H1 (cell line): ENCODE data around the gene ADGRG1. TPM values are rescaled to one million over a fixed set of nuclear protein-coding genes. Genes with fewer than 3 reads are reported as not detected.
A peak's percentile ranks its signal among the peaks of the same experiment; 100 is the strongest.

Experiments
- CTCF ChIA-PET: fragments of 300-600 bp; sonication (Branson Sonifier 250); formaldehyde crosslinking; loops from one replicate; lab custom pipeline; 2021; ENCODE audit not compliant: partially characterized antibody; lab: Charles Lee
- POLR2A ChIA-PET: fragments of 300-600 bp; sonication (Branson Sonifier 250); formaldehyde crosslinking; loops from one replicate; lab custom pipeline; 2021; ENCODE audit warnings: inconsistent platforms; ENCODE audit not compliant: partially characterized antibody; lab: Charles Lee
- DNase-seq, 2 experiments: peaks; one replicate each; pipeline versions ENCODE4 v3.0.0 to v3.0.0-alpha.2; 2010 to 2022; ENCODE audit warnings: low spot score in 2 of 2, low read depth in 1 of 2, mixed read lengths in 1 of 2
- FAIRE-seq: peaks from 2 replicates; lab custom pipeline; 2011; peaks lifted over from hg19 to GRCh38; lab: Jason Lieb, UNC
- H2AFZ ChIP-seq: 2 replicates; pipeline ENCODE4 v1.8.1; 2012; ENCODE audit warnings: low read length, inconsistent platforms
- H2AK5ac ChIP-seq: 2 replicates; pipeline ENCODE4 v1.6.1; 2013; ENCODE audit warnings: low read depth, low read length
- H2BK120ac ChIP-seq: replicated peaks from 2 replicates; pipeline ENCODE3; 2013; ENCODE audit warnings: low read depth, low read length, inconsistent platforms
- H2BK12ac ChIP-seq: 2 replicates; pipeline ENCODE4 v1.6.1; 2013; ENCODE audit warnings: low read depth, low read length
- H2BK15ac ChIP-seq: 2 replicates; pipeline ENCODE4 v1.6.1; 2013; ENCODE audit warnings: low read length
- H2BK20ac ChIP-seq: 2 replicates; pipeline ENCODE4 v1.6.1; 2013; ENCODE audit warnings: low read length
- H2BK5ac ChIP-seq: 2 replicates; pipeline ENCODE4 v1.6.1; 2013; ENCODE audit warnings: low read depth, low read length
- H3K14ac ChIP-seq: 2 replicates; pipeline ENCODE4 v1.6.1; 2013; ENCODE audit warnings: inconsistent platforms; ENCODE audit not compliant: insufficient read length
- H3K18ac ChIP-seq: 2 replicates; pipeline ENCODE4 v1.6.1; 2013; ENCODE audit warnings: low read length; ENCODE audit errors: extremely low read depth
- H3K23ac ChIP-seq: 2 replicates; pipeline ENCODE4 v1.6.1; 2013; ENCODE audit warnings: inconsistent platforms; ENCODE audit not compliant: insufficient read length
- H3K23me2 ChIP-seq: 2 replicates; pipeline ENCODE4 v1.6.1; 2013; ENCODE audit warnings: low read depth, low read length
- H3K27ac ChIP-seq: 2 replicates; pipeline ENCODE4 v1.6.1; 2011; ENCODE audit warnings: low read depth, low read length, inconsistent platforms
- H3K27me3 ChIP-seq, 4 experiments: replicated peaks in 1 of 4; 1 replicate in 1 of 4; 2 replicates in 3 of 4; pipeline versions ENCODE4 v1.6.1 to v1.8.1; 2011 to 2013; ENCODE audit warnings: low read length in 3 of 4, mild to moderate bottlenecking in 3 of 4, inconsistent platforms in 2 of 4, mixed read lengths in 2 of 4, moderate library complexity in 1 of 4; ENCODE audit not compliant: control insufficient read depth in 3 of 4, insufficient read depth in 3 of 4; ENCODE audit errors: extremely low read depth in 1 of 4
- H3K36me3 ChIP-seq, 4 experiments: 2 replicates each; pipeline versions ENCODE4 v1.6.1 to v1.8.1; 2011 to 2013; ENCODE audit warnings: mild to moderate bottlenecking in 4 of 4, low read length in 3 of 4, moderate library complexity in 2 of 4, control low read depth in 1 of 4, inconsistent platforms in 1 of 4; ENCODE audit not compliant: insufficient read depth in 4 of 4, control insufficient read depth in 2 of 4
- H3K4ac ChIP-seq: replicated peaks from 2 replicates; pipeline ENCODE3; 2013; ENCODE audit warnings: low read length, low read depth, mixed read lengths, inconsistent platforms; ENCODE audit not compliant: insufficient read length
- H3K4me1 ChIP-seq, 4 experiments: replicated peaks in 1 of 4; 1 replicate in 1 of 4; 2 replicates in 3 of 4; pipeline versions ENCODE4 v1.6.1 to v1.8.1; 2011 to 2013; ENCODE audit warnings: low read length in 3 of 4, inconsistent platforms in 2 of 4, mixed read lengths in 1 of 4; ENCODE audit not compliant: insufficient read depth in 4 of 4, control insufficient read depth in 3 of 4
- H3K4me2 ChIP-seq, 2 experiments: 2 replicates each; pipeline versions ENCODE4 v1.6.1 to v1.8.1; 2011 to 2013; ENCODE audit warnings: low read depth in 2 of 2, low read length in 2 of 2, control low read depth in 1 of 2, inconsistent platforms in 1 of 2, mild to moderate bottlenecking in 1 of 2; ENCODE audit not compliant: insufficient read depth in 1 of 2
- H3K4me3 ChIP-seq, 4 experiments: fragments of 200-600, 300-600 bp in 1 of 4; sonication (generic), shearing (Covaris generic), sonication (Bioruptor Twin) in 1 of 4; 2 replicates each; pipeline versions ENCODE4 v1.5.1 to v1.8.1; 2011 to 2016; ENCODE audit warnings: low read length in 4 of 4, low read depth in 3 of 4, control low read depth in 2 of 4, inconsistent platforms in 2 of 4, mild to moderate bottlenecking in 2 of 4, mixed read lengths in 1 of 4, moderate library complexity in 1 of 4; ENCODE audit not compliant: insufficient read depth in 2 of 4; ENCODE audit errors: extremely low read depth in 1 of 4
- H3K56ac ChIP-seq: replicated peaks from 2 replicates; pipeline ENCODE3; 2013; ENCODE audit warnings: low read depth, mild to moderate bottlenecking, mixed read lengths, low read length, inconsistent platforms; ENCODE audit not compliant: insufficient read length
- H3K79me1 ChIP-seq: 2 replicates; pipeline ENCODE4 v1.6.1; 2013; ENCODE audit warnings: low read depth, low read length, control low read depth
- H3K79me2 ChIP-seq, 2 experiments: 2 replicates each; pipeline versions ENCODE4 v1.6.1 to v1.8.1; 2012 to 2013; ENCODE audit warnings: low read length in 2 of 2, mild to moderate bottlenecking in 2 of 2, inconsistent platforms in 1 of 2; ENCODE audit not compliant: insufficient read depth in 2 of 2, control insufficient read depth in 1 of 2
- H3K9ac ChIP-seq, 4 experiments: replicated peaks in 1 of 4; 1 replicate in 1 of 4; 2 replicates in 3 of 4; pipeline versions ENCODE4 v1.6.1 to v1.8.1; 2011 to 2013; ENCODE audit warnings: low read depth in 3 of 4, low read length in 3 of 4, control low read depth in 2 of 4, mild to moderate bottlenecking in 2 of 4, moderate library complexity in 2 of 4, inconsistent platforms in 1 of 4; ENCODE audit errors: extremely low read depth in 1 of 4
- H3K9me3 ChIP-seq, 2 experiments: 2 replicates each; pipeline versions ENCODE4 v1.6.1 to v1.8.1; 2012 to 2013; ENCODE audit warnings: mild to moderate bottlenecking in 2 of 2, moderate library complexity in 2 of 2, control low read depth in 1 of 2, inconsistent platforms in 1 of 2, low read depth in 1 of 2, low read length in 1 of 2, mixed read lengths in 1 of 2; ENCODE audit not compliant: insufficient read depth in 2 of 2
- H4K20me1 ChIP-seq, 2 experiments: replicated peaks in 1 of 2; 2 replicates each; pipeline versions ENCODE3 to v1.8.1; 2011 to 2013; ENCODE audit warnings: inconsistent platforms in 2 of 2, low read length in 2 of 2, mild to moderate bottlenecking in 1 of 2; ENCODE audit not compliant: insufficient read depth in 2 of 2, control insufficient read depth in 1 of 2
- H4K5ac ChIP-seq: 2 replicates; pipeline ENCODE4 v1.6.1; 2013; ENCODE audit warnings: low read length, low read depth, mixed read lengths, inconsistent platforms; ENCODE audit not compliant: insufficient read length
- H4K8ac ChIP-seq: 2 replicates; pipeline ENCODE4 v1.8.0; 2013; ENCODE audit warnings: mild to moderate bottlenecking, moderate library complexity, low read length, inconsistent platforms; ENCODE audit not compliant: insufficient read depth; ENCODE audit errors: extremely low read depth
- H4K91ac ChIP-seq: replicated peaks from 2 replicates; pipeline ENCODE3; 2013; ENCODE audit warnings: low read length, mixed read lengths, inconsistent platforms; ENCODE audit not compliant: insufficient read length
- CBX5 ChIP-seq: fragments of 300-800, 300-1000 bp; sonication (generic); IDR thresholded peaks from 2 replicates; pipeline ENCODE4 v1.7.1; 2016; ENCODE audit warnings: antibody characterized with exemption, low read length, low read depth
- CREB1 ChIP-seq: IDR thresholded peaks from 2 replicates; pipeline ENCODE4 v1.6.1; 2012; ENCODE audit warnings: inconsistent platforms
- EGR1 ChIP-seq: IDR thresholded peaks from 2 replicates; pipeline ENCODE4 v1.6.1; 2011; ENCODE audit warnings: low read depth, low read length, borderline replicate concordance
- EZH2 ChIP-seq: fragments of 200-600 bp; sonication (generic); IDR thresholded peaks from 2 replicates; pipeline ENCODE4 v1.7.1; 2012; ENCODE audit warnings: low read depth, mild to moderate bottlenecking, moderate library complexity, low read length, inconsistent platforms; ENCODE audit not compliant: severe bottlenecking
- HDAC2 ChIP-seq, 2 experiments: fragments of 300-600 bp in 1 of 2; sonication (generic) in 1 of 2; IDR thresholded peaks; 2 replicates each; pipeline ENCODE4 v1.6.1; 2011 to 2012; ENCODE audit warnings: low read depth in 2 of 2, low read length in 2 of 2, mild to moderate bottlenecking in 2 of 2, moderate library complexity in 2 of 2, borderline replicate concordance in 1 of 2, inconsistent platforms in 1 of 2
- KDM4A ChIP-seq: IDR thresholded peaks from one replicate; pipeline ENCODE4 v1.7.1; 2012; ENCODE audit warnings: low read depth, mild to moderate bottlenecking, moderate library complexity, low read length, inconsistent platforms; ENCODE audit not compliant: severe bottlenecking
- MAFK ChIP-seq: IDR thresholded peaks from 2 replicates; pipeline ENCODE4 v1.6.1; 2012; ENCODE audit warnings: low read depth, mild to moderate bottlenecking, improper control_type of control experiment, low read length
- NRF1 ChIP-seq: IDR thresholded peaks from 2 replicates; pipeline ENCODE4 v1.6.1; 2011; ENCODE audit warnings: mild to moderate bottlenecking, low read depth, low read length, improper control_type of control experiment
- RBBP5 ChIP-seq: IDR thresholded peaks from 2 replicates; pipeline ENCODE4 v1.7.1; 2012; ENCODE audit warnings: low read depth, mild to moderate bottlenecking, inconsistent platforms, low read length, moderate library complexity, borderline replicate concordance
- SRF ChIP-seq: IDR thresholded peaks from 2 replicates; pipeline ENCODE4 v1.6.1; 2011; ENCODE audit warnings: mild to moderate bottlenecking, low read depth, low read length, moderate library complexity
- TAF1 ChIP-seq: IDR thresholded peaks from 2 replicates; pipeline ENCODE4 v1.6.1; 2011; ENCODE audit warnings: mild to moderate bottlenecking, low read depth, low read length
- TEAD4 ChIP-seq: IDR thresholded peaks from 2 replicates; pipeline ENCODE4 v1.6.1; 2012; ENCODE audit warnings: low read depth, low read length, inconsistent platforms, mixed read lengths
- YY1 ChIP-seq: IDR thresholded peaks from 2 replicates; pipeline ENCODE4 v1.6.1; 2011; ENCODE audit warnings: low read depth, mild to moderate bottlenecking, low read length
- WGBS, 2 experiments: shearing (Covaris generic) in 1 of 2; methylation state at CpG; one replicate each; pipeline versions ENCODE4 v1.1.6 to v1.1.7; 2013 to 2015; ENCODE audit warnings: low lambda C conversion rate in 2 of 2, mixed read lengths in 2 of 2, inconsistent platforms in 1 of 2, low coverage in 1 of 2, missing lambda C conversion rate in 1 of 2; ENCODE audit not compliant: insufficient replicate concordance in 2 of 2, insufficient coverage in 1 of 2, insufficient read length in 1 of 2; ENCODE audit errors: extremely low coverage in 1 of 2, missing lambda C conversion rate in 1 of 2; 5-methylcytosine and 5-hydroxymethylcytosine counted together
- polyA plus RNA-seq, 7 experiments: library from polyadenylated mRNA; depleted of rRNA in 3 of 7; stranded (reverse) in 5 of 7; unstranded in 2 of 7; fragments of >200 nt in 5 of 7; fragments of 200-250 nt in 2 of 7; gene quantifications; 1 replicate in 5 of 7; 2 replicates in 1 of 7; 4 replicates in 1 of 7; pipeline versions ENCODE4 v1.2.1 to v1.2.3, GENCODE V29; 2011 to 2013; ENCODE audit warnings: missing spikeins in 2 of 7, mixed read lengths in 2 of 7
- total RNA-seq: library from RNA; stranded (reverse); fragmentation: NEBNext Ultra II Directional; extraction: Animal tissue kit (Norgen Biotek cat#: 25700); gene quantifications from 2 replicates; pipeline ENCODE4 v1.2.1, GENCODE V29; 2021

Gene ADGRG1
- total and polyA plus RNA-seq, 2 of the 8 experiments (the other 6 are each of a cell fraction or from before 2014, with no cell fraction given) = 1.3 to 2.6 TPM

GRCh38 chr16:57643147-57643874 is 14.9 kb downstream of the ADGRG1 start:
- Histone ChIP-seq H4K91ac (no peak overlapping the region), H3K27me3 (peaks cover 0 to 9% (median 4%) of the 10 kb centered on the region in 4 experiments; a peak in 5 of 7 replicates), H2AK5ac (no peak overlapping the region), H2BK5ac (no peak overlapping the region), H2BK15ac (no peak overlapping the region), H4K8ac (no peak overlapping the region), H3K18ac (no peak overlapping the region), H2BK12ac (0 out of 2 replicates have a peak overlapping the region, but pooled peaks have one; percentile 84), H2AFZ (no peak overlapping the region), H4K20me1 (peaks cover 0 to 9% of the 10 kb centered on the region in 2 experiments), H3K4me1 (peaks cover 0 to 3% (median 1%) of the 10 kb centered on the region in 4 experiments; a peak in 4 of 7 replicates), H3K4me3 (no peak overlapping the region), H4K5ac (no peak overlapping the region), H3K4me2 (no peak overlapping the region), H3K4ac (peak overlapping the region; percentile 51), H3K9ac (no peak overlapping the region), H2BK20ac (no peak overlapping the region), H3K14ac (no peak overlapping the region), H3K79me1 (no peaks in the 10 kb centered on the region; the same call in 1 of the 2 replicates), H3K36me3 (no peaks in the 10 kb centered on the region; a peak in 1 of 8 replicates), H3K23ac (no peak overlapping the region), H3K9me3 (no peaks in the 10 kb centered on the region; a peak in 2 of 4 replicates), H3K27ac (no peak overlapping the region), H3K23me2 (no peaks in the 10 kb centered on the region; the same call in 1 of the 2 replicates), H3K79me2 (no peaks in the 10 kb centered on the region), H3K56ac (no peak overlapping the region), H2BK120ac (no peak overlapping the region)
- DNase-seq (no peak), FAIRE-seq (no peak)
- ChIA-PET POLR2A (interaction anchor here (0.9 to 1.4 kb wide), 3 partner anchors 9 to 37 kb away, joined by 3 read pairs; no protein-coding TSS in a partner anchor), CTCF (interaction anchor here (0.7 to 2.7 kb wide), 9 partner anchors 8 to 220 kb away, joined by 3 to 19 read pairs (median 4); partner anchors contain the start of gene ADGRG1)
- 74% methylated on average over 7 of the region's 7 CpGs; no CpG with 5 or more reads in 1 of the 2 experiments for WGBS, 2 experiments
- TF ChIP-seq EZH2 (no peak), KDM4A (no peak), EGR1 (no peak), TAF1 (no peak), MAFK (no peak), CBX5 (no peak), RBBP5 (no peak), CREB1 (no peak), YY1 (no peak), NRF1 (no peak), TEAD4 (no peak), SRF (no peak), HDAC2 (IDR thresholded peaks at IDR 0.05; ENCODE audit: borderline replicate concordance in 1 of 2, low read depth in 2 of 2, low read length in 2 of 2) (no peak)
